NT2/D1 (cell line): Measurements from ENCODE around the gene CACNA2D1.

Experiments used
- DNase-seq: peaks from one replicate; pipeline ENCODE4 v3.0.0-alpha.2; 2011; ENCODE audit warnings: low read depth, low spot score
- H3K27me3 ChIP-seq: 2 replicates; pipeline ENCODE4 v1.6.0; 2011; ENCODE audit warnings: mild to moderate bottlenecking; ENCODE audit not compliant: insufficient read length, insufficient read depth
- H3K36me3 ChIP-seq: 2 replicates; pipeline ENCODE4 v1.6.1; 2011; ENCODE audit warnings: mild to moderate bottlenecking, low read length, mixed read lengths; ENCODE audit not compliant: insufficient read depth, insufficient read length
- H3K4me1 ChIP-seq: 2 replicates; pipeline ENCODE4 v1.5.1; 2011; ENCODE audit not compliant: insufficient read depth, insufficient read length
- H3K4me3 ChIP-seq: 2 replicates; pipeline ENCODE4 v1.5.1; 2011; ENCODE audit warnings: low read depth; ENCODE audit not compliant: insufficient read length
- H3K9ac ChIP-seq: 2 replicates; pipeline ENCODE4 v1.6.0; 2011; ENCODE audit warnings: low read depth; ENCODE audit not compliant: insufficient read length
- H3K9me3 ChIP-seq: 2 replicates; pipeline ENCODE4 v1.5.1; 2011; ENCODE audit warnings: mild to moderate bottlenecking, low read length; ENCODE audit not compliant: insufficient read depth
- SUZ12 ChIP-seq: IDR thresholded peaks from 2 replicates; pipeline ENCODE4 v1.6.1; 2011; ENCODE audit not compliant: insufficient read length, insufficient read depth; ENCODE audit errors: extremely low read depth
- YY1 ChIP-seq: IDR thresholded peaks from 2 replicates; pipeline ENCODE4 v1.6.1; 2011; ENCODE audit not compliant: insufficient read length, insufficient read depth
- ZNF274 ChIP-seq: IDR thresholded peaks from 2 replicates; pipeline ENCODE4 v1.6.1; 2011; ENCODE audit warnings: mild to moderate bottlenecking, low read depth, low read length

CACNA2D1 gene

GRCh38 chr7:81926154-81926553, 517.4 kb downstream of the CACNA2D1 start:
- Histone ChIP-seq H3K9ac (no peak overlapping the region), H3K36me3 (no peaks in the 10 kb centered on the region), H3K9me3 (no peaks in the 10 kb centered on the region), H3K27me3 (no peaks in the 10 kb centered on the region), H3K4me3 (no peak overlapping the region), H3K4me1 (no peaks in the 10 kb centered on the region)
- no peak for TF ChIP-seq ZNF274
- no peak for TF ChIP-seq SUZ12
- no peak for TF ChIP-seq YY1
- no peak for DNase-seq

GRCh38 chr7:81925530-81925929, 518.0 kb downstream of the CACNA2D1 start:
- Histone ChIP-seq H3K9me3 (no peaks in the 10 kb centered on the region), H3K27me3 (no peaks in the 10 kb centered on the region), H3K36me3 (no peaks in the 10 kb centered on the region), H3K9ac (no peak overlapping the region), H3K4me3 (no peak overlapping the region), H3K4me1 (no peaks in the 10 kb centered on the region)
- no peak for TF ChIP-seq ZNF274
- no peak for TF ChIP-seq YY1
- no peak for TF ChIP-seq SUZ12
- no peak for DNase-seq

GRCh38 chr7:81924494-81924893, 519.1 kb downstream of the CACNA2D1 start:
- Histone ChIP-seq H3K9ac (no peak overlapping the region), H3K4me1 (no peaks in the 10 kb centered on the region), H3K4me3 (no peak overlapping the region), H3K36me3 (no peaks in the 10 kb centered on the region), H3K27me3 (no peaks in the 10 kb centered on the region), H3K9me3 (no peaks in the 10 kb centered on the region)
- no peak for TF ChIP-seq YY1
- TF ChIP-seq SUZ12: no peak
- TF ChIP-seq ZNF274: no peak
- DNase-seq: no peak

- no peak overlapping the region for H3K4me3 ChIP-seq
- no peaks in the 10 kb centered on the region for H3K27me3 ChIP-seq
- H3K4me1 ChIP-seq: no peaks in the 10 kb centered on the region
- H3K9me3 ChIP-seq: no peaks in the 10 kb centered on the region
- DNase-seq: no peak
- no peaks in the 10 kb centered on the region for H3K36me3 ChIP-seq
- TF ChIP-seq YY1 (no peak), SUZ12 (no peak), ZNF274 (no peak)
- H3K9ac ChIP-seq: no peak overlapping the region
These were observed 524.1 kb downstream of the CACNA2D1 start for GRCh38 chr7:81919494-81919893.

GRCh38 chr7:81908220-81908619, 535.4 kb downstream of the CACNA2D1 start:
- Histone ChIP-seq H3K36me3 (no peaks in the 10 kb centered on the region), H3K27me3 (no peaks in the 10 kb centered on the region), H3K4me1 (no peaks in the 10 kb centered on the region), H3K9ac (no peak overlapping the region), H3K4me3 (no peak overlapping the region), H3K9me3 (no peaks in the 10 kb centered on the region)
- TF ChIP-seq YY1 (no peak), ZNF274 (no peak), SUZ12 (no peak)
- no peak for DNase-seq

- Histone ChIP-seq H3K36me3 (no peaks in the 10 kb centered on the region), H3K4me1 (no peaks in the 10 kb centered on the region), H3K4me3 (no peak overlapping the region), H3K9ac (no peak overlapping the region), H3K27me3 (no peaks in the 10 kb centered on the region), H3K9me3 (no peaks in the 10 kb centered on the region)
- TF ChIP-seq SUZ12 (no peak), YY1 (no peak), ZNF274 (no peak)
- no peak for DNase-seq
These were observed 540.5 kb downstream of the CACNA2D1 start for GRCh38 chr7:81903115-81903514.

GRCh38 chr7:81902536-81902935, 541.0 kb downstream of the CACNA2D1 start:
- TF ChIP-seq YY1 (no peak), SUZ12 (no peak), ZNF274 (no peak)
- no peaks in the 10 kb centered on the region for H3K9me3 ChIP-seq
- H3K9ac ChIP-seq: no peak overlapping the region
- no peak for DNase-seq
- H3K27me3 ChIP-seq: no peaks in the 10 kb centered on the region
- H3K36me3 ChIP-seq: no peaks in the 10 kb centered on the region
- H3K4me1 ChIP-seq: no peaks in the 10 kb centered on the region
- no peak overlapping the region for H3K4me3 ChIP-seq
